GM12864 (cell line): ENCODE measurements around the gene CTNNA3.

ENCODE experiments used
- DNase-seq: peaks from one replicate; pipeline ENCODE4 v3.0.0-alpha.2; 2011; ENCODE audit warnings: low read depth
- H3K4me3 ChIP-seq: 2 replicates; pipeline ENCODE4 v1.5.1; 2011; ENCODE audit warnings: mild to moderate bottlenecking, low read depth, low read length, control low read depth
- CTCF ChIP-seq: IDR thresholded peaks from 2 replicates; pipeline ENCODE4 v1.5.1; 2011; ENCODE audit warnings: low read depth, mild to moderate bottlenecking, moderate library complexity, low read length, control low read depth, inconsistent platforms; ENCODE audit errors: missing control alignments

Gene CTNNA3

GRCh38 chr10:65952086-65952485 is 1743.9 kb downstream of the CTNNA3 start:
- no peak for TF ChIP-seq CTCF
- DNase-seq = no peak
- H3K4me3 ChIP-seq = no peak overlapping the region

- no peak for DNase-seq
- no peak for TF ChIP-seq CTCF
- no peak overlapping the region for H3K4me3 ChIP-seq
Measured at GRCh38 chr10:65950075-65950474, 1745.9 kb downstream of the CTNNA3 start.

- H3K4me3 ChIP-seq = no peak overlapping the region
- TF ChIP-seq CTCF = no peak
- no peak for DNase-seq
Measured at GRCh38 chr10:65949526-65949925, 1746.5 kb downstream of the CTNNA3 start.

GRCh38 chr10:65945061-65945460 is 1750.9 kb downstream of the CTNNA3 start:
- DNase-seq = no peak

GRCh38 chr10:65943451-65943850 is 1752.5 kb downstream of the CTNNA3 start:
- no peak overlapping the region for H3K4me3 ChIP-seq
- no peak for DNase-seq
- no peak for TF ChIP-seq CTCF

More at GRCh38 chr10:65945061-65945460, 1750.9 kb downstream of the CTNNA3 start:
- TF ChIP-seq CTCF = no peak
- no peak overlapping the region for H3K4me3 ChIP-seq

- no peak for DNase-seq
- no peak for TF ChIP-seq CTCF
- no peak overlapping the region for H3K4me3 ChIP-seq
Measured at GRCh38 chr10:65940816-65941662, 1755.0 kb downstream of the CTNNA3 start.

GRCh38 chr10:65940105-65940504 is 1755.9 kb downstream of the CTNNA3 start:
- H3K4me3 ChIP-seq = no peak overlapping the region
- TF ChIP-seq CTCF = no peak
- no peak for DNase-seq
